Stimulated activated CD8-positive, alpha-beta memory T cell treated with anti-CD3 and anti-CD28 coated beads, Interleukin-4, amount 100 ng/mL, for 48 hours (primary cell): Measurements from ENCODE around the gene TAF13.
"Not testable (repeated sequence)": the region's sequence is repeated elsewhere in the genome, so short reads cannot be mapped to it uniquely, and the experiment has no call there.

Source experiments
- DNase-seq: peaks from one replicate; pipeline ENCODE4 v3.0.0-alpha.2; 2020

Gene TAF13

GRCh38 chr1:109045595-109045994 is 30.2 kb downstream of the TAF13 start:
- no peak for DNase-seq

GRCh38 chr1:109041621-109042468 is 34.0 kb downstream of the TAF13 start, which contains the start of gene WDR47:
Gene WDR47, minus strand, starts transcription at chr1:109042102. Its CDS starts 18,590 bp downstream, at chr1:109023512.
- peak; percentile 94 for DNase-seq

GRCh38 chr1:109040989-109041620 is 34.7 kb downstream of the TAF13 start:
- DNase-seq: peak; percentile 51

GRCh38 chr1:109040627-109040988 is 35.2 kb downstream of the TAF13 start:
- no peak for DNase-seq

- DNase-seq: no peak
These were observed 41.4 kb downstream of the TAF13 start for GRCh38 chr1:109034382-109034781.

- not testable (repeated sequence) for DNase-seq
These were observed 46.3 kb downstream of the TAF13 start for GRCh38 chr1:109029493-109029892.

- DNase-seq: no peak
These were observed 48.0 kb downstream of the TAF13 start for GRCh38 chr1:109027841-109028240.

- DNase-seq: no peak
These were observed 50.1 kb downstream of the TAF13 start for GRCh38 chr1:109025694-109026093.

- no peak for DNase-seq
These were observed 51.2 kb downstream of the TAF13 start for GRCh38 chr1:109024646-109025045.

- DNase-seq: no peak
These were observed 55.0 kb downstream of the TAF13 start for GRCh38 chr1:109020693-109021257.

GRCh38 chr1:109017719-109018118 is 58.1 kb downstream of the TAF13 start:
- DNase-seq: not testable (repeated sequence)

GRCh38 chr1:109017134-109017533 is 58.7 kb downstream of the TAF13 start:
- DNase-seq: no peak
